T47D (cell line): ENCODE data around the gene PYURF.
"Not testable (repeated sequence)": the region's sequence is repeated elsewhere in the genome, so short reads cannot be mapped to it uniquely, and the experiment has no call there.

ENCODE experiments used
- DNase-seq, 2 experiments: peaks; one replicate each; pipeline versions ENCODE4 v3.0.0 to v3.0.0-alpha.2; 2011 to 2012; ENCODE audit warnings: low read depth in 1 of 2, low spot score in 1 of 2
- JUND ChIP-seq: IDR thresholded peaks from 2 replicates; pipeline ENCODE4 v1.6.1; 2012; ENCODE audit warnings: low read depth
- in situ Hi-C: cut with HindIII; loops from 2 replicates; pipeline ENCODE4 v1.10.0; 2016; ENCODE audit warnings: low sequenced_read_pairs, low pct_unique_long_range_greater_than_20kb

Gene PYURF, protein sequence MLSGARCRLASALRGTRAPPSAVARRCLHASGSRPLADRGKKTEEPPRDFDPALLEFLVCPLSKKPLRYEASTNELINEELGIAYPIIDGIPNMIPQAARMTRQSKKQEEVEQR

GRCh38 chr4:88523325-88524129 lies at the start of gene PYURF:
TSS of gene PYURF (minus strand) at chr4:88523776. CDS start at chr4:88523700, 76 bp downstream.
- no peak for TF ChIP-seq JUND
- DNase-seq = peak; percentile 69 to 91
- in situ Hi-C loops = no loop called here

DNA sequence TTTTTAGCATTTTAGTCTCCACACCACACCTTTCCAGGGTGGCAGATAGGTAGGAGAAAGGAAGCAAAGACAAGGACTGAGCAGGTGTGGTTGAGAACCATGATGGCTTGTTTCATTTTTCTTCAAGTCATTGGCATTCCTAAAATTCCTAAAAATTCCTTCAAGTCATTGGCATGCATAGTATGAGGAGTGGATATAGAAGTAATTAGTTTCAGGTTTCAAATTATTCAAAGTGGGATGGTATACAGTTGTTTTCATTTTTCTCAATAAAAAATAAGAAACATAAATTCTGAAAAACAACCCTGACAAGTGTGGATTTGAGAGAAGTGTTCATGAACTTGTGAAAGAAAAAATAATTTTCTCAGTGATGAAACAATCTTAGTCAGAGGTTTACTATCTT lies 46.4 kb upstream of the PYURF start:
- DNase-seq = no peak
- TF ChIP-seq JUND = no peak
- in situ Hi-C loops = no loop called here

GRCh38 chr4:88567591-88567990 lies 44.0 kb upstream of the PYURF start:
- in situ Hi-C loops = no loop called here

DNA sequence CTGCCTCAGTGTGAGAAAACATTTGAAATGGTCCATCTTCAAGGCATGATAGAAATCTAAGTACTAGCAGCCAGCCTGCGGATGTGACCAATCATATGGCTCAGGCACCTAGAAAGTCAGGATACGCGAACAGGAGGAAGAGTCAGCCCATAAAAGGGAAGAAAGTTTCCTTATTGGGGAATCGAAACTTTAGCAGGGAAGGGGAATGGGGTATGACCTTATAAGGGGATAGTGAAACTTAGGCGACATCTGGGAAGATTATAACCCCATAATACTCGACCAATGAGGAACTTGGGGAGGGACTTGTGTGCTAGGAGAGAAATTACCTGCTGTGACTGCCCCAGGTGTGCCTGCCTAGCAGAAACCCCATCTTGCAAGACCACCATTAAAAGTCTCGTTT lies 26.2 kb upstream of the PYURF start:
- in situ Hi-C loops = no loop called here
- DNase-seq = no peak
- no peak for TF ChIP-seq JUND

More at GRCh38 chr4:88567591-88567990, 44.0 kb upstream of the PYURF start:
- DNase-seq = no peak
- no peak for TF ChIP-seq JUND

GRCh38 chr4:88539322-88540068 lies 15.9 kb upstream of the PYURF start:
- DNase-seq = peak in 1 of 2 experiments; percentile 73

GRCh38 chr4:88537709-88538108 lies 14.1 kb upstream of the PYURF start:
- in situ Hi-C loops = no loop called here
- DNase-seq = no peak
- TF ChIP-seq JUND = no peak

More at GRCh38 chr4:88539322-88540068, 15.9 kb upstream of the PYURF start:
- in situ Hi-C loops = not testable (repeated sequence)

DNA sequence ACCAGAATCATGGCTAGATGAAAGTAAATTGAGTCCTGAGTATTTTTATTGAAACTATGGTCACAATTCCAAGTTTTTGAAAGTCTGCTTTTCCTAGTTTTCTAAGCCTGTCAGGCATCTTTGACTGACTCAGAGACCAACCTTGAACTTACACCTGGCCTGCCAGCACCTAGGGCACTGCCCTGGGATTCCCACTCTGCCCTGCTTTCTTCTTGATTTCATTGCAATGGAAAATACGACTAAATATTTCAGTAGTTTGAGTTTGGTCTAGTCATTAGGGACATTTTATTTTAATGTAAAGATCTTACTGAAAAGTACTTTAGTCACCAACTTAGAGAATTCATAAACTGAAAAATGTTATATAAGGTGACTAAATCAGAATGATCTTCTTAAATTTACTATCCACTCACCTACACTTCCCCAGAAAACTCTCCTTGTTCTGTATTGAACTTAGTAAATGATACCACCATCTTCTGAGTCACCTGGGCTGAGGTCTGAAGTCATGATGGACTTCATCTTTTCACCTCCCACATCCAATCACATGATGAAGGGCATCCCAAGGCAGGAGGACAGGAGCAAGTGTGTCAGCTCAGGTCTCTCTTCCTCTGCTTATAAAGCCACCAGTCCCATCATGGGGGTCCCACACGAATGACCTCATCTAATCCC lies 11.6 kb upstream of the PYURF start:
- TF ChIP-seq JUND = no peak
- in situ Hi-C loops = no loop called here

GRCh38 chr4:88533937-88534750 lies 10.6 kb upstream of the PYURF start:
- DNase-seq = no peak
- no peak for TF ChIP-seq JUND
- in situ Hi-C loops = no loop called here

More for the DNA sequence above, 11.6 kb upstream of the PYURF start:
- DNase-seq = no peak

DNA sequence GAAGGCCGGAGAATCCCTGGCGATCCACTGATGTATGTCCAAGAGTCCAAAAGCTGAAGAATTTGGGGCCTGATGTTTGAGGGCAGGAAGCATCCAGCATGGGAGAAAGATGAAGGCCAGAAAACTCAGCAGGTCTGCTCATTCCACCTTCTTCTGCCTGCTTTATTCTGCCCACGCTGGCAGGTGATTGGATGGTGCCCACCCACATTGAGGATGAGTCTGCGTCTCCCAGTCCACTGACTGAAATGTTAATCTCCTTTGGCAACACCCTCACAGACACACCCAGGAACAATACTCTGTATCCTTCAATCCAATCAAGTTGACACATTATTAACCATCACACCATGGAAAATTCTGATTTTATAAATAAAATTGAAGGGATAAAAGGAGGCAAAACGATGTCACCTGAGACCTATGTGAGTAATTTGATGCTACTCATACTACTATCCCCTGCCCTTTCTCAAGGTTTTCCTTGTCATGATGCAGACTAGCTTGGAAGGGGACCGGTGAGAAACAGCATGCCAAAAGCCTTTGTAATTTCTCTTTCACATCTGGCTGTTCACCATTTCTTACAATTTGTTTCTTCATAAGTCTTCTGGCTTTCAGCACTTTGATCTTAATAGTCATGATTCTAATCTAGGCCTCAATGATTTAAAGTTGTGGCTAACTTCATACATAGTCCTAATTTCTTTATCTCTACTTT lies 9.7 kb upstream of the PYURF start:
- no peak for TF ChIP-seq JUND
- DNase-seq = no peak
- in situ Hi-C loops = no loop called here

DNA sequence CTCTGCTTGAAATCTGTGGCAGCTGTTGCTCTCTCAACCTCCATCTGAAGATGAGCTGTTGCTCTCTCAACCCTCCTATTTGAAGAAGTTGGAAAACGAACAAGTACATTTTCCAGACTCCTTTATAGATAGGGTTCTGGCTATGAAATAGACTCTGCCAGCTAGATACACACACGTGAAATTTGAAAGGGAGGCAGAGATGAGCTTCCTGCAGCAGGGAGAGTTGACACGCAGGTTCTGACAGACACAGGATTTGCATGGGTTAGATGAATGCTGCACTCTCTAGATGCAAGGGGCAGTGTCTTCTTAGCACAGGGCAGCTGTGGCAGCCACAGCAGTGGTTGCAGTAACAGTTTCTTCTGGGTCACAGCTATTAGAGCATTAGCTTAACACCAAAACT lies 8.0 kb upstream of the PYURF start:
- in situ Hi-C loops = no loop called here
- no peak for DNase-seq
- no peak for TF ChIP-seq JUND

- in situ Hi-C loops = no loop called here
- no peak for DNase-seq
Measured at GRCh38 chr4:88528861-88529260, 5.3 kb upstream of the PYURF start.

DNA sequence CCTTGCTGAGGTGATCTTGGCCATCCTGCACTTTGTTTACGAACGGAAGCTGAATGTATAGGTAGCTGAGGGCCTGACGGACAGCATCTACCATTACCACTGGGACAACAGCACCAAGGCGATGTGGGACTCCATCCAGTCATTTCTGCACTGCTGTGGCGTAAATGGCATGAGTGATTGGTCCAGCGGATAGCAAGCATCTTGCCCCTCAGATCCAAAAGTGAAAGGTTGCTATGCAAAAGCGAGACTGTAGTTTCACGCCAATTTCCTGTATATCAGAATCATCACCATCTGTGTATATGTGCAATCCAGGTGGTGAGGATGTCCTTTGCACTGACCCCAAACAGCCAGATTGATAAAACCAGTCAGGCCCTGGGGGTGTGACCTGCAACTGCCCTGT lies 4.2 kb upstream of the PYURF start:
- no peak for TF ChIP-seq JUND
- in situ Hi-C loops = no loop called here
- DNase-seq = no peak

More at GRCh38 chr4:88528861-88529260, 5.3 kb upstream of the PYURF start:
- no peak for TF ChIP-seq JUND
